SK-N-MC (cell line): Measurements from ENCODE around the gene TTC7B.

Source experiments
- EZH2 ChIP-seq: fragments of 200-600 bp; sonication (generic); IDR thresholded peaks from one replicate; pipeline ENCODE4 v1.6.1; 2017; ENCODE audit warnings: antibody characterized with exemption
- FOXP2 ChIP-seq: optimal IDR thresholded peaks from 2 replicates; pipeline ENCODE3; 2011; ENCODE audit warnings: mild to moderate bottlenecking, moderate library complexity; ENCODE audit not compliant: insufficient read depth; ENCODE audit errors: extremely low read length, control extremely low read depth
- POLR2AphosphoS5 ChIP-seq: IDR thresholded peaks from 2 replicates; pipeline ENCODE4 v1.6.1; 2012; ENCODE audit warnings: mild to moderate bottlenecking, low read depth, low read length, borderline replicate concordance

DNA sequence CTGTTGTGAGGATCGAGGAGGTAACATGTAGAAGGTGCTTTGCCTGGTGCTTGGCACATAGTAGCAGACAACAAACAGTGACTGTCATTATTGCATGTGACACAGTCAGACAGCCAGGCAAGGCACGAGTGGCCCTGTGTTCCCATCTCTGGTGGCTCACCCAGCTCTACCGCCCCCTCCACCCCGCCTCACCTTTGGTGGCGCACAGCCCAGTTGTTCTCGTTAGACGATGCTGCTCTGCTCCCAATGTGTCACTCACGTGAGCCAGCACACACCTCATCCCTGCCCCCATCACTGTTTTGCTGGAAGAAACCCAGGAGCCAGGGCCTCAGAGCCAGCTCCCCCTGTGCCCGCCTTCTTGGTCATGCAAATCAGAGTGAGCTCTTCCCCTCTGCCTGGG, 306.1 kb downstream of the TTC7B start:
- TF ChIP-seq EZH2 (no peak), POLR2AphosphoS5 (no peak), FOXP2 (no peak)
